ENCODE data around the gene PSME3IP1. TPM values are rescaled to one million over a fixed set of nuclear protein-coding genes. Genes with fewer than 3 reads are reported as not detected.
"Not testable (repeated sequence)": the region's sequence is repeated elsewhere in the genome, so short reads cannot be mapped to it uniquely, and the experiment has no call there.

PSME3IP1 gene
- total RNA-seq, 1 experiment from 2014 or later = 142 TPM

- Histone ChIP-seq H3K27ac (no peak overlapping the region), H3K9me3 (replicated peaks) (no peaks in the 10 kb centered on the region), H3K36me3 (no peaks in the 10 kb centered on the region), H3K4me1 (no peaks in the 10 kb centered on the region), H3K27me3 (no peaks in the 10 kb centered on the region), H3K4me3 (no peak overlapping the region)
- DNase-seq = no peak
Measured at GRCh38 chr16:57115514-57116182, 70.2 kb downstream of the PSME3IP1 start.

GRCh38 chr16:57115168-57115513 is 70.7 kb downstream of the PSME3IP1 start:
- H3K27me3 ChIP-seq = no peaks in the 10 kb centered on the region
- no peak for DNase-seq
- H3K4me1 ChIP-seq = no peaks in the 10 kb centered on the region
- H3K9me3 ChIP-seq (replicated peaks) = no peaks in the 10 kb centered on the region
- H3K4me3 ChIP-seq = no peak overlapping the region
- no peaks in the 10 kb centered on the region for H3K36me3 ChIP-seq
- no peak overlapping the region for H3K27ac ChIP-seq

GRCh38 chr16:57113664-57114063 is 72.2 kb downstream of the PSME3IP1 start:
- no peak overlapping the region for H3K27ac ChIP-seq
- DNase-seq = no peak
- H3K4me3 ChIP-seq = no peak overlapping the region
- no peaks in the 10 kb centered on the region for H3K4me1 ChIP-seq
- no peaks in the 10 kb centered on the region for H3K27me3 ChIP-seq
- H3K9me3 ChIP-seq (replicated peaks) = no peaks in the 10 kb centered on the region
- H3K36me3 ChIP-seq = no peaks in the 10 kb centered on the region

GRCh38 chr16:57113042-57113453 is 72.8 kb downstream of the PSME3IP1 start:
- no peak for DNase-seq
- no peak overlapping the region for H3K27ac ChIP-seq
- no peaks in the 10 kb centered on the region for H3K36me3 ChIP-seq
- H3K4me3 ChIP-seq = no peak overlapping the region
- H3K4me1 ChIP-seq = no peaks in the 10 kb centered on the region
- H3K27me3 ChIP-seq = no peaks in the 10 kb centered on the region
- no peaks in the 10 kb centered on the region for H3K9me3 ChIP-seq (replicated peaks)

DNA sequence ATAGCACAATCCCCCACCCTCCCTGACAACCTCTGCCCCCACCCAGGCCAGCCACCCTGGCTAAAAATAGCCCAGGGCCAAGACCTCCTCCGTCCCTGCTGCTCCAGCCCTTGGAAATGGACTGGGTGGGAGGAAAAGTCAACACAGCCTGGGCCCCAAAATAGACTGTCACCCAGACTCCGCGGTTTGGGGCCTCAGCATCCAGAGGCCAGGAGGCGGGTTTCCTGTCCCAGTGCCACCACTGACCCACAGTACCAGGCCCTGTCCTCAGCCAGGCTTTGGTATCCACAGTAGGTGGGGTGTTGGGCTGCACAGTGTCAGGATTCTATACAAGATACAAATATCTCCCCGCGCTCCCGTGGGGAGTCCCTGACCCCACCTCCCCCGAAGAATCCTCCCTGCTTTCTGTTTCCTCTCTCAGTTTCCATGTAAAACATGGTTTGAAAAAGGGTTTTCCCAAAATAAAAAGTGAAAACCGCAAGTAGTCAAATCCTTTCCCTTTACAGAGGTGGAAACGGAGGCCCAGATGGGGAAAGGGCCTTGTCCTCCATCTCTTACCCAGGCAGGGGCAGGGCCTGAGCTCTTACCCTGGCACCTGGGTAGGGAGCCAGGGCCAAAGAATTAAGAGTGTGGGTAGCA is 73.3 kb downstream of the PSME3IP1 start:
- Histone ChIP-seq H3K27me3 (no peaks in the 10 kb centered on the region), H3K9me3 (replicated peaks) (no peaks in the 10 kb centered on the region), H3K4me3 (no peak overlapping the region), H3K27ac (no peak overlapping the region), H3K4me1 (no peaks in the 10 kb centered on the region), H3K36me3 (no peaks in the 10 kb centered on the region)
- no peak for DNase-seq

DNA sequence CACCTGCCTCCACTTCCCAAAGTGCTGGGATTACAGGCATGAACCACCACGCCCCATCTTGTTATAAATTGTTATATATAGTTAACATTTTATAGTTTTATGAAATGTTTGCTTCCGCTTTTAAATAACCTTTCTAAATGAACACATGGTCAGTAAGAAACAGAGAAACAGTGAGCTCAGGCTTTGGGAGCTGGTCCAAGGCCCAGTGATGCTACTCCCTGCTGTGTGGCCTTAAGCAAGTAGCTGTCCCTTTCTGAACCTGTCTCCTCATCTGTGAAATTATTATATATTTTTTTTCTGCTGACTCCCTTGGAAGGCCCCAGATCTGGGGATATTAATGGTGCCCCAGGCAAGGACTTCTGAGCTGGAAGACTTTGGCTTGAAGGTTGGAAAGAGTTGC is 74.4 kb downstream of the PSME3IP1 start:
- Histone ChIP-seq H3K27ac (no peak overlapping the region), H3K4me3 (no peak overlapping the region), H3K9me3 (replicated peaks) (no peaks in the 10 kb centered on the region), H3K36me3 (no peaks in the 10 kb centered on the region), H3K27me3 (no peaks in the 10 kb centered on the region), H3K4me1 (no peaks in the 10 kb centered on the region)
- no peak for DNase-seq

GRCh38 chr16:57110937-57111336 is 74.9 kb downstream of the PSME3IP1 start:
- DNase-seq = no peak
- no peaks in the 10 kb centered on the region for H3K9me3 ChIP-seq (replicated peaks)
- H3K4me3 ChIP-seq = no peak overlapping the region
- H3K27ac ChIP-seq = no peak overlapping the region
- no peaks in the 10 kb centered on the region for H3K4me1 ChIP-seq
- H3K36me3 ChIP-seq = no peaks in the 10 kb centered on the region
- no peaks in the 10 kb centered on the region for H3K27me3 ChIP-seq

DNA sequence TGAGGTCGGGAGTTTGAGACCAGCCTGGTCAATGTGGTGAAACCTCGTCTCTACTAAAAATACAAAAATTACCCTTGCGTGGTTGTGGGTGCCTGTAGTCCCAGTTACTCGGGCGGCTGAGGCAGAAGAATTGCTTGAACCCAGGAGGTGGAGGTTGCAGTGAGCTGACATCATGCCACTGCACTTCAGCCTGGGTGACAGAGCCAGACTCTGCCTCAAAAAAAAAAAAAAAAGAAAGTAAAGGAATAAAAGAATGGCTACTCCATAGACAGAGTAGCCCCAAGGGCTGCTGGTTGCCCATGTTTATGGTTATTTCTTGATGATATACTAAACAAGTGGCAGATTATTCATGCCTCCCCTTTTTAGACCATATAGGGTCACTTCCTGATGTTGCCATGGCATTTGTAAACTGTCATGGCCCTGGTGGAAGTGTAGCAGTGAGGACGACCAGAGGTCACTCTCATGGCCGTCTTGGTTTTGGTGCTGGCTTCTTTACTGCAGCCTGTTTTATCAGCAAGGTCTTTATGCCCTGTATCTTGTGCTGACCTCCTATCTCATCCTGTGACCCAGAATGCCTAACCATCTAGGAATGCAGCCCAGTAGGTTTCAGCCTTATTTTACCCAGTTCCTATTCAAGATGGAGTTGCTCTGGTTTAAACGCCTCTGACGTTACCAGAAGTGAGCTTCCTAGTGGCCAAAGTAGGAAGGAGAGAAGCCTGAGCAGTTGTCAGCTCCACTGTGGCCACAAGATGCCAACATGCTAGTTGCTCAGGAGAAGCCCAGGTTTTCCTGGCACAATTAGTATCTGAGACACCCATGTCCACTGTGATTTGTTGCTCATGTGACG is 76.4 kb downstream of the PSME3IP1 start:
- not testable (repeated sequence) for H3K4me3 ChIP-seq; H3K27ac ChIP-seq; H3K9me3 ChIP-seq (replicated peaks); DNase-seq; H3K36me3 ChIP-seq; H3K27me3 ChIP-seq; H3K4me1 ChIP-seq

DNA sequence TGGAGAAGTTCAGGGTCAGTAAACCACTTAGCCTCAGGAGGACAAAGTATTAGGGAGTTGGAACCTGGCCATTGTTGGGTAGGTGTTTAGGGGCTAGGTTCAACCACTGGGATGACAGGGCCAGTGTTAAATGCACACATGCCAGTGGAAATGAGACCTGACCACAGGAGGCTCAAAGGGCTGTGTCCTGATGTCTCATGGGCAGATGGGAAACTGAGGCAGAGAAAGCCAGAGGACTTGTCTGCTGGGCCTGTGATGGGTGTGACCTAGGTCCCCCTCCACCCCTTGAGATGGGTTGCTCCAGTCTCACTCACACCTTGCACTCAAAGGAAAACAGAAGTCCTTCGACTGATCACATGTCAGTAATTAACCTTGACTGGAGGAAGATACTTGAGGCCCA is 77.4 kb downstream of the PSME3IP1 start:
- Histone ChIP-seq H3K9me3 (replicated peaks) (no peaks in the 10 kb centered on the region), H3K27me3 (no peaks in the 10 kb centered on the region), H3K36me3 (no peaks in the 10 kb centered on the region), H3K4me3 (no peak overlapping the region), H3K27ac (no peak overlapping the region), H3K4me1 (no peaks in the 10 kb centered on the region)
- DNase-seq = no peak

GRCh38 chr16:57107321-57107922 is 78.4 kb downstream of the PSME3IP1 start:
- DNase-seq = no peak

DNA sequence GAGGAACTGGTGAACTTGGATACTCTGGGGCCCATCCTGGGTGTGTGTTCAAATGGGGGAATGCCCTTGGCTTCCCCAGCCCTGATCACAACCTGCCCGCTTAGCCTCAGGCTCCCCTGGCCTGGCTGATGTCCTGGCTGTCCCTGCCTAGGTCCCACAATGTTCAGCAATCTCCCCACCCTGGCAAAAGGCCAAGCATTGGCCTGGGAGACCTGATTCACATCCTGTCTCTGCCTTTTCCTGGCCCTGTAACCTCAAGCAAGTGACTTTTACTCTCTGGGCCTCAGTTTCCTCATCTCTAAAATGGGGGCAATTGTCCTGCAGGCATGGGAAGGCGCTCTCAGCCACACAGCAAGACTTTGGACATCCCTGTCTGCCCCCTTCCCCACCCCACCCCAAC is 79.1 kb downstream of the PSME3IP1 start:
- Histone ChIP-seq H3K36me3 (no peaks in the 10 kb centered on the region), H3K27ac (no peak overlapping the region), H3K4me1 (no peaks in the 10 kb centered on the region), H3K27me3 (no peaks in the 10 kb centered on the region), H3K9me3 (replicated peaks) (no peaks in the 10 kb centered on the region), H3K4me3 (no peak overlapping the region)
- peak in 1 of 2 experiments; percentile 26 for DNase-seq

More at GRCh38 chr16:57107321-57107922, 78.4 kb downstream of the PSME3IP1 start:
- Histone ChIP-seq H3K27me3 (no peaks in the 10 kb centered on the region), H3K9me3 (replicated peaks) (no peaks in the 10 kb centered on the region), H3K27ac (no peak overlapping the region), H3K4me3 (no peak overlapping the region), H3K4me1 (no peaks in the 10 kb centered on the region), H3K36me3 (no peaks in the 10 kb centered on the region)

- Histone ChIP-seq H3K4me1 (no peaks in the 10 kb centered on the region), H3K36me3 (no peaks in the 10 kb centered on the region), H3K27me3 (no peaks in the 10 kb centered on the region), H3K9me3 (replicated peaks) (no peaks in the 10 kb centered on the region), H3K27ac (no peak overlapping the region), H3K4me3 (no peak overlapping the region)
- no peak for DNase-seq
Measured at GRCh38 chr16:57105184-57105583, 80.7 kb downstream of the PSME3IP1 start.

DNA sequence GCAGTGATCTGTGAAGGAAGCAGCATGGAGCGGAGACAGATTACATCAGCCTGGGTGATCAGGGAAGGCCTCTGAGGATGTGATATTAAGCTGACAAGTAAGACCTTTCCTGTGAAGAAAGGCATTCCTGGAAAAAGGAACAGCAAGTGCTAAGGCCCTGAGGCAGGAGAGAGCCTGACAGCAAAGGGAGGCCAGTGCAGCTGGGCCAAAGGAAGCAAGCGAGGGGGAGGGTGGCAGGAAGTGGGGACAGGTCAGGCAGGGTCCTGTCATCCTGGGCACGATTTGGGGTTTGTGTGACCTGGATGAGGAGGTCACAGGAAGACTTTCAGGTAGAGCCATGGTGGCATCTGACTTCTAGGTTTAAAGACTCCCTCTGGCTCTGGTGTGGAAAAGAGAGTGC is 81.1 kb downstream of the PSME3IP1 start:
- Histone ChIP-seq H3K27ac (no peak overlapping the region), H3K9me3 (replicated peaks) (no peaks in the 10 kb centered on the region), H3K36me3 (no peaks in the 10 kb centered on the region), H3K4me3 (no peak overlapping the region), H3K27me3 (no peaks in the 10 kb centered on the region), H3K4me1 (no peaks in the 10 kb centered on the region)
- DNase-seq = no peak

DNA sequence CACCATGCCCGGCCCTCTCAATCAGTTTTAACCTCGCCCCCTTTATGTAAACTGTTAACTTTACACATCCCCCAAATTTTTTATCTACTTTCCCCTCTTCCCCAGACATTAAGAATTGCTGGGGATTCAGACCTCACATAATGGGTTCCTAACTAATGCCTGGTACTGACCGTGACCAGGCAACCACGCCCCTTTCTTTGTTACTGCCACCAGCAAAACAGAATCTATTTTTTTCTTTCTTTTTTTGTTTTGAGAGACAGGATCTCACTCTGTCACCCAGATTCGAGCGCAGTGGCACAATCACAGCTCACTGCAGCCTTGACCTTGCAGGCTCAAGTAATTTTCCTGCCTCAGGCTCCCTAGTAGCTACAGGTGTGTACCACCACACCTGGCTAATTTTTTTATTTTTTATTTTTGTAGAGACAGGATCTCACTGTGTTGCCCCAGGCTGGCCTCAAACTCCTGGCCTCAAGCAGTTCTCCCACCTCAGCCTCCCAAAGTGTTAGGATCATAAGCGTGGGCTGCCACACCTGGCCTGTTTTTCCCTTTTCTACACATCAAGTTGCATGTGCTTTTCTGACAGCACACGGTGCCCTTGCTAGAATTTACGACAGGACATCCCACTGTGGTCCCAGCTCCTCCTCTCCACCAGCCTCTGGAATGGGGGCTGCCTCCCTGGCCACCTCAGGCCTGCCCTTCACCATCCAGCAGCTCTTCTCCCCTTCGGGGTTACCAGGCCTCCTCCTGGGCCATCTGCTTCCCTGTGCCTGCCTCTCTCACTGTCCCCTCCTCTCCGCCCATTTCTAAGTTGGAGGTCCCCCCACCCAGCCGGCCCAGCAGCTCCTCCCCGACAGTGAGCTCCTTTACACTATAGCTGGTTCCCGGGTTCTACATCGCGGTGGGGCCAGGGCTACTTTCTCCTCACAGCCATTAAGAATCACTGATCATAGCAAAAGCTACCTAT is 82.7 kb downstream of the PSME3IP1 start:
- Histone ChIP-seq H3K36me3 (no peaks in the 10 kb centered on the region), H3K4me3 (no peak overlapping the region), H3K27ac (no peak overlapping the region), H3K4me1 (no peaks in the 10 kb centered on the region), H3K27me3 (no peaks in the 10 kb centered on the region), H3K9me3 (replicated peaks) (no peaks in the 10 kb centered on the region)
- DNase-seq = no peak
